HEK293T (cell line): Measurements from ENCODE around the gene DMC1.

ENCODE experiments used
- BHLHE40 ChIP-seq: fragments of 450-650 bp; IDR thresholded peaks from 2 replicates; pipeline ENCODE4 v1.6.1; 2016; ENCODE audit warnings: mild to moderate bottlenecking, moderate library complexity, borderline replicate concordance
- CTBP1 ChIP-seq: fragments of 450-650 bp; IDR thresholded peaks from 2 replicates; pipeline ENCODE4 v1.6.1; 2016; ENCODE audit warnings: borderline replicate concordance
- FOXA1 ChIP-seq: fragments of 450-650 bp; IDR thresholded peaks from 2 replicates; pipeline ENCODE4 v1.6.1; 2016; ENCODE audit warnings: mild to moderate bottlenecking
- FOXM1 ChIP-seq: fragments of 450-650 bp; IDR thresholded peaks from 2 replicates; pipeline ENCODE4 v1.6.1; 2017; ENCODE audit warnings: mild to moderate bottlenecking, borderline replicate concordance
- HDGF ChIP-seq: fragments of 450-650 bp; IDR thresholded peaks from 2 replicates; pipeline ENCODE4 v1.6.1; 2017; ENCODE audit warnings: antibody characterized with exemption, borderline replicate concordance
- SP1 ChIP-seq: fragments of 450-650 bp; IDR thresholded peaks from 2 replicates; pipeline ENCODE4 v1.6.1; 2017
- SUZ12 ChIP-seq: fragments of 450-650 bp; IDR thresholded peaks from 2 replicates; pipeline ENCODE4 v1.6.1; 2016; ENCODE audit warnings: mild to moderate bottlenecking
- TARDBP ChIP-seq: fragments of 450-650 bp; IDR thresholded peaks from 2 replicates; pipeline ENCODE4 v1.6.1; 2016
- ZNF384 ChIP-seq: fragments of 450-650 bp; IDR thresholded peaks from 2 replicates; pipeline ENCODE4 v1.6.1; 2016

- no peak for TF ChIP-seq ZNF384
- TF ChIP-seq SUZ12: no peak
- no peak for TF ChIP-seq FOXM1
- no peak for TF ChIP-seq BHLHE40
- no peak for TF ChIP-seq SP1
- TF ChIP-seq HDGF: no peak
- TF ChIP-seq FOXA1: no peak
- no peak for TF ChIP-seq CTBP1
- no peak for TF ChIP-seq TARDBP
Measured at GRCh38 chr22:38481871-38482332, 88.1 kb downstream of the DMC1 start.
